NCI-H446 treated with DMSO at 0.1 percent for 48 hours (cell line): ENCODE results near the gene KIF4B.
"Not testable (repeated sequence)": the region's sequence is repeated elsewhere in the genome, so short reads cannot be mapped to it uniquely, and the experiment has no call there.

Source experiments
- DNase-seq: peaks from one replicate; lab custom pipeline; 2025; lab: John Stamatoyannopoulos, UW

KIF4B gene, protein sequence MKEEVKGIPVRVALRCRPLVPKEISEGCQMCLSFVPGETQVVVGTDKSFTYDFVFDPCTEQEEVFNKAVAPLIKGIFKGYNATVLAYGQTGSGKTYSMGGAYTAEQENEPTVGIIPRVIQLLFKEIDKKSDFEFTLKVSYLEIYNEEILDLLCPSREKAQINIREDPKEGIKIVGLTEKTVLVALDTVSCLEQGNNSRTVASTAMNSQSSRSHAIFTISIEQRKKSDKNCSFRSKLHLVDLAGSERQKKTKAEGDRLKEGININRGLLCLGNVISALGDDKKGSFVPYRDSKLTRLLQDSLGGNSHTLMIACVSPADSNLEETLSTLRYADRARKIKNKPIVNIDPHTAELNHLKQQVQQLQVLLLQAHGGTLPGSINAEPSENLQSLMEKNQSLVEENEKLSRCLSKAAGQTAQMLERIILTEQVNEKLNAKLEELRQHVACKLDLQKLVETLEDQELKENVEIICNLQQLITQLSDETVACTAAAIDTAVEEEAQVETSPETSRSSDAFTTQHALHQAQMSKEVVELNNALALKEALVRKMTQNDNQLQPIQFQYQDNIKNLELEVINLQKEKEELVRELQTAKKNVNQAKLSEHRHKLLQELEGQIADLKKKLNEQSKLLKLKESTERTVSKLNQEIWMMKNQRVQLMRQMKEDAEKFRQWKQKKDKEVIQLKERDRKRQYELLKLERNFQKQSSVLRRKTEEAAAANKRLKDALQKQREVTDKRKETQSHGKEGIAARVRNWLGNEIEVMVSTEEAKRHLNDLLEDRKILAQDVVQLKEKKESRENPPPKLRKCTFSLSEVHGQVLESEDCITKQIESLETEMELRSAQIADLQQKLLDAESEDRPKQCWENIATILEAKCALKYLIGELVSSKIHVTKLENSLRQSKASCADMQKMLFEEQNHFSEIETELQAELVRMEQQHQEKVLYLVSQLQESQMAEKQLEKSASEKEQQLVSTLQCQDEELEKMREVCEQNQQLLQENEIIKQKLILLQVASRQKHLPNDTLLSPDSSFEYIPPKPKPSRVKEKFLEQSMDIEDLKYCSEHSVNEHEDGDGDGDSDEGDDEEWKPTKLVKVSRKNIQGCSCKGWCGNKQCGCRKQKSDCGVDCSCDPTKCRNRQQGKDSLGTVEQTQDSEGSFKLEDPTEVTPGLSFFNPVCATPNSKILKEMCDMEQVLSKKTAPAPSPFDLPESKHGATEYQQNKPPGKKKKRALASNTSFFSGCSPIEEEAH

DNA sequence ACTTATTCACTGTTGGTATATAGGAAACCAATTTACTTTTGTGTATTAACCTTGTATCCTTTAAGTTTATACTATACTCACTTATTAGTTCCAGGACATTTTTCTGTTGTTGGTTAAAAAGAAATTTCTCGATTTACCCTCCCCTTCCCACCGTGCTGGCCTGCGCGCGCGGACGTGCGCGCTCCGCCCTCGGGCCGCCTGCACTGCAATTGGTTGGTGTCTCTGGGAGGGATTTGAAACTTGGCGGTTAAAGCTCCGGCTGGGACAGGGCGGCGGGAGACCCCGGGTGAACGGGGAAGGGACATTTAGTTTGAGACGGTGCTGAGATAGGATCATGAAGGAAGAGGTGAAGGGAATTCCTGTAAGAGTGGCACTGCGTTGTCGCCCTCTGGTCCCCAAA, at the start of gene KIF4B:
TSS of gene KIF4B (plus strand) at position 230 of the 400 bp plus-strand sequence. CDS start at position 335, 105 bp downstream.
- DNase-seq = no peak

DNA sequence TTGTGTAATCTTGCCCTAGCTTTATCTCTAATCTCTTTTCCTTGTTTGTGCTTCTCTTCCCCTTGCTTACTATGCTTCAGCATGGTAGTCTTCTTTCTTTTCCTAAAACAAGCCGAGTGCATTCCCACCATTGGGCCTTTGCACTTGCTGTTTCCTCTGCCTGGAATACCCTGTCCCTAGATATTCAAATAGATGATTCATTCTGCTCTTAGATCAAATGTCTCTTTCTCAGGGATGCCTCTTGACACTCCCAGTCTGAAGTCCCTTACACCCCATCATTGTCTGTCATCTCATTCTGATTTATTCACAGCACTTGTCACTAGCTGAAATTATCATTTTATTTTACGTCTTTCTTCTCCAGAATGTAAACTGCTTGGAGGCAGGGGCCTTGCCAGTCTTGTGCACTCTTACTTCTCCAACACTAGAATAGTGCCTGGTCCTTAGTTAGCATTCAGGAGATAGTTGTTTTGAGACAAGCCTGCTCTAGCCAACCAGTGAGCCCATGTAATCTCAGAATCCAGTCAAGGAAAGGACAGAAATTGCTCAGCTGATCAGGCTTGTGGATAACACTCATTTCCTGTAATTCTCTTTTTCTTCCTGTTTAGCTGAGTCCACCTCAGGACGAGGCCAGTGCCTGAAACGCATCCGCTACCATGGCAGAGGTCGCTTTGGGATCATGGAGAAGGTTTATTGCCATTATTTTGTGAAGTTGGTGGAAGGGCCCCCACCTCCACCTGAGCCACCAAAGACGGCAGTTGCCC, 47.3 kb upstream of the KIF4B start:
- DNase-seq = no peak

DNA sequence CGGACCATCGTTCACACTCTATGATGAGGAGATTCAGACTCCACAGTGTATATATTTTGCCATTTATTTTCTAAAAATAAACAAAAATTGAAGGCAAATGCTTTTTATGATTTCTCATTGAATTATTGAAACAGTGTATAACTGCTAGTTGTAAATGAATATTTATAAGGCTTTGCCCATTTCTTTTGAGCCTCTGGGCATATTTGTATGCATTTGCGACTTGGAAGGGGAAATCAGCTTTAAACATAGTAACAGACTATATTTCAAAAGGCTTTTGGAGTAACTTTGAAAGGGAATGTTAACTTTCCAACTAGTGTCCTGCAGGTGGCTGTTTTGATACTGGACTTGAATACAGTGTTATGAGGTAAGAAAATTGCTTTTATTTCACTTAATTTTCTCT, 46.7 kb upstream of the KIF4B start:
- no peak for DNase-seq

DNA sequence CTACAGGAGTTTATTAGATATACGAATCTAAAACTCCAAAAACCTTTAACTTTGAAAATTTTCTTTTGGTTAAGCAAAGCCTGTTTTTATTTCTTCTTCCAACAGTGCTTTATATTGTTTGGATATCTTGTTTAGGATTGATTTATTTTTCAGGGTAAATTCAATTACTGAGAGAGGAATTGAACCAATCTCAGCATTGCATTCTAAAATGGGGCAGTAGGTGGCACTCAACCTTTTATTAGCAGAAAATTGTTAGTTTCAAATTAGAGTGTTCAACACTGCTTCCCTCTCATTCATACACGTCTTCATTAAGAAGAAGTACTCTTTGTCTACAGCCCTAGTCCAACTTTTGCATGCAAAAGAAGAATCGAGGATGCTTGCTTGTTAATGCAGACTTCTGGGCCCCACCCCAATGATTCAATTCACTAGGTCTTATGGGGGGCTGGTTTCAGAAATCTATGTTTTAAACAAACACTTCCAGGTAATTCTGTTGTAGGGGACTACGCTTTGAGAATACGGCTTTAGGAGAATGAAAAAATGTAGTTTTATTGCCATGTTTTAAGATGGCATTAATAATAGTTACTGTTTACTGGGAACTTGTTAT, 46.0 kb upstream of the KIF4B start:
- no peak for DNase-seq

DNA sequence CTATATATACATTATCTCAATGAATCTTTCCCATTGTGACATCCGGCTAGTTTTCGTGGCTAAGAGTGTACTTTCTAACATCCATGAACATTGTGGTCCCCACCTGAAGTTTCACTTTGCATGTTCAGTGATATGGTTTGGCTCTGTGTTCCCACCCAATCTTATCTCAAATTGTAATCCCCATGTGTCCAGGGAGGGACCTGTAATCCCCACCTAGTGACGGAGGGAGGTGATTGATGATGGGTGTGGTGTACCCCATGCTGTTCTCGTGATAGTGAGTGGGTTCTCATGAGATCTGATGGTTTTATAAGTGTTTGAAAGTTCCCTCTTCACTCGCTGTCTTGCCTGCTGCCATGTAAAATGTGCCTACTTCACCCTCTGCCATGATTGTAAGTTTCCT, 44.6 kb upstream of the KIF4B start:
- DNase-seq = no peak

DNA sequence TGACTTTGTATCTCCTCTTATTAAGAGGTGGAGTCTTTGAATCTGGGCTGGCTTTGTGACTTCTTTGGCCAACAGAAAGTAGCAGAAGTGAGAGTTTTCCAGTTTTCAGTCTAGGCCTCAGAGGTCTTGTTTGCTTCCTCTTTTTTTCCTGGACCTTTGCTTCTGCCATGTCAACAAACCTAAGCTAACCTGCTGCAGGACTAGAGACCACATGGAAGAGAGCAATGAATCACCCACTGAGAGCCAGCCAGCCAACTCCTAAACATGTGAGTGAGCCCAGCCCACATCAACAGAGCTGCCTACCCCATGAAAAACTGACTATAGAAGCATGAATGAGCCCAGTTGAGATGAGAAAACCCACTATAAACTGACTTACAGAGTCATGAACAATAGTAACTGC, 42.8 kb upstream of the KIF4B start:
- DNase-seq = no peak

DNA sequence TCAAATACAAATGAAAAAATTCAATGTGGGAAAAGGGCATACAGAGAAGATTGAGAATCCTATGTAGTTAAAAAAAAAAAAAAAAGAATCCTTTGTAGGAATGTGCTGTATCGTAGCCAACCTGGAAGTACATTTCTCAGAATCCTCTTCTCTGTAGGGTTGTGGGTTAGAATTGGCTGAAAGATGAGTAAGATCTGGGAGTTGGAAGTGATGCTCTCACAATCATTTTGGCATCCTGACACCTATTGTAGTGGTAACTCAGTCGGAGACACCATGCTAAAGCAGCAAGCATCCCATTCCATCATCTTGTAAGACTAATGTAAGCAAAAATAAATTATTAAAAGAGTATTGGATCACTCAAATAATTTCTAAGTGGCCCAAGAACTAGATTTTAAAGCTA, 42.1 kb upstream of the KIF4B start:
- no peak for DNase-seq

DNA sequence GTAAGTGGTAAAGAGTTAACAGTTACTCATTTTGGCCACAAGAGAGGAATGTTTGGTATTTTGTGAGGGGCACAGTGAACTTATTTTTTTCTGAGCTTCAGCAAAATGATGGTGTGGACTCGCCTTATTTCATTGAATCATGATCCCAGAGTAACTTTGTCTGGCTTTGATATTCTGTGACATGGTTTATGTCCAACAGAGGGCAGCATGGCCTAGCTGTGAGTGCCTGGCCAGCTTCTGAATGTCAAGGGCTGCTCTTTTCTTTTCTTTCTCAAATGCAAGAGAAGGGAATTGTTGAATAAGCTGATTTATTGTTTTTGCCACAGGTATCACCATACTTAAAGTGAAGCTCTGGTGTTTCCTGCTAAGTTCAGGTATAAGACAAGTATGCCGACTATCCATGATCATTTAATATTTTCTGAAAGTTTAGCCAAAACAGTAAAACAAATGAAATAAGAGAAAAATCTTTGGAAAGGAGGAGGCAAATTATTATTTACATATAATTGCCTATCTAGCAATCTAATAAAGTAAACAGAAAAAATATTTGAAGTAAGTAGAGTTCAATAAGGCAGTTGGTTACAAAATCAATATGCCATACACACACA, 41.0 kb upstream of the KIF4B start:
- DNase-seq = no peak

DNA sequence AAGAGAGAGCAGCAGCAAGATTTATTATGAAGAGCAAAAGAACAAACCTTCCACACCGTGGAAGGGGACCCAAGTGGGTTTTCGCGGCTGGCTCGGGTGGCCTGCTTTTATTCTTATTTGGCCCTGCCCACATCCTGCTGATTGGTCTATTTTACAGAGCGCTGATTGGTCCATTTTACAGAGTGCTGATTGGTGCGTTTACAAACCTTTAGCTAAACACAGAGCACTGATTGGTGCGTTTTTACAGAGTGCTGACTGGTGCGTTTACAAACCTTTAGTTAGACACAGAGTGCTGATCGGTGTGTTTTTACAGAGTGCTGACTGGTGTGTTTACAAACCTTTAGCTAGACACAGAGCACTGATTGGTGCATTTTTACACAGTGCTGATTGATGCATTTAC, 37.5 kb upstream of the KIF4B start:
- not testable (repeated sequence) for DNase-seq

DNA sequence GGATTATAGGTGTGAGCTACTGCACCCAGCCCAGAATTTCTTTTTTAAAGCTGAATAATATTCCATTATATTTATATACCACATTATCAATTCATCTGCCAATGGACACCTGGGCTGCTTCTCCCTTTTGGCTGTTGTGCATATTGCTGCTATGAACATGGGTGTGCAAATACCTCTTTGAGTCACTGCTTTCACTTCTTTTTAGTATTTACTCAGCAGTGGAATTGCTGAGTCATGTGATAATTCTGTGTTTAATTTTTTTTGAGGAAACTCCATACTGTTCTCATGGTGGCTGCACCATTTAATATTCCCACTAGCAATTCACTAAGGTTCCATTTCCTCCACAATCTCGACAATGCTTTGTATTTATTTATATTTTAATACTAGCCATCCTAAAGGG, 36.1 kb upstream of the KIF4B start:
- no peak for DNase-seq

DNA sequence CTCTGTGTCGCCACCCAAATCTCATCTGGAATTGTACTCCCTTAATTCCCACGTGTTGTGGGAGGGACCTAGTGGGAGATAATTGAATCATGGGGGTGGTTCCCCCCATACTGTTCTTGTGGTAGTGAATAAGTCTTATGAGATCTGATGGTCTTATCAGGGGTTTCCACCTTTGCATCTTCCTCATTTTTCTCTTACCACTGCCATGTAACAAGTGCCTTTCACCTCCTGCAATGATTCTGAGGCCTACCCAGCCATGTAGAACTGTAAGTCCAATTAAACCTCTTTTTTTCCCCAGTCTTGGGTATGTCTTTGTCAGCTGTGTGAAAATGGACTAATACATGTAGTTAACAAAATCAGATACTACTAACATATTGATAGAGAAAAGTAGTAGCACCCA, 35.3 kb upstream of the KIF4B start:
- DNase-seq = not testable (repeated sequence)

DNA sequence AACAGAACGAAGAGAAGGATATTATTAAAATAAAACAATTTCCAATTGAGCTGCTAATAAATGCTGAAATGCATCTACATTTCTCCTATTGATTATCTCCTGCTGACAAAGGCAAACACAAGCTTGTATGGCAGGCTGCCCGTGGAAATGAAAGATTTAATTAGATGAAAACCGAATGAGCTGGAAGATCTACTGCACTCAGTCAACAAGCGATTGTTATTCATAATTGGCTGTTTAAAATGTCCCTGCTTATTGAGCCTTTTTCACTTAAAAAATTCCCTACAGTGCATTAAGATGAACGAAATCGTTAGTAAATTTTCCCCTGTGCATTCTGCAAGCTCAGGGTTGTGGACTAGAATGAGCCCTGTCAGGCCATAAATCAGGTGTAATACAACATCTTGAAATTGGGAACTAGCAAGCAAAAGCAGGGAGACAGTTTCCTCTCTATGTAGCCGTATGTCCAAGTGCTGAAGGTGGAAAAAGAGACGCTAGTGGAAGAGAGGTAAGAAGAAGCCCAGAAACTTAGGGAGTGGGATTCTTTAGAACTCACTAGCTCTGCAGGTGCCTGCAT, 28.5 kb upstream of the KIF4B start:
- peak; percentile 45 for DNase-seq

DNA sequence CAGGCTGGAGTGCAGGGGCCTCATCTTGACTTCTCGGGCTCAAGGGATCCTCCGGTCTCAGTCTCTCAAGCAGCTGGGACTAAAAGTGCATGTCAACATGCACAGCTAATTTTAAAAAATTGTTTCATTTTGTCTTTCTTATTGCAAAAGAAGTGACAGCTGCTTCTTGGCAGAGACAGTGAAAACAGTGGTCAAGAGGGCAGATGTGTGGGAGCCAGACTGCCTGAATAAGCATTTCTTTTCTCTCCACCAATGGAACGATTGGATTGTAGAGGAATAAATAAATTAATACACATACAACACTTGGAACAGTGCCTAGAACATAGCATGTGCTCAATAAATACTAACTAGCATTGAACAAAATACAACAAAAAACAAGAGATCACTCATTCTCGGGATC, 27.4 kb upstream of the KIF4B start:
- DNase-seq = no peak

DNA sequence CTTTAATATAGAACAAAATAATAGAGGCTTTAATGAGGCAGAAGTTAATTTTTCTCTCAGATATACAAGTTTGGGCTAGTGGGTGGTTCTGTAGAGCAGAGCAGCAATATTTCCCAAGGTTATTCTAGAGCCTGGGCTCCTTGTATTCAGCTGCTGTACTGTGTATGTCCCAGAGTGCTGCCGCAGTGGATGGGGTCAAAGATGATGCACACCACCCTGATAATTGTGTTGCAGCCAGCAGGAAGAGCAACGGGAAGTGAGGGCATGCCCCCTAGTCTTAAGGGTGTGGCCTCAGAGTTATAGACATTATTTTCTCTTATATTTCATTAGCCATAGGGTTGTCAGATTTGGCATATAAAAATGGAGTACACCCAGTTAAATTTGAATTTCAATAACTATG, 23.9 kb upstream of the KIF4B start:
- DNase-seq = no peak

DNA sequence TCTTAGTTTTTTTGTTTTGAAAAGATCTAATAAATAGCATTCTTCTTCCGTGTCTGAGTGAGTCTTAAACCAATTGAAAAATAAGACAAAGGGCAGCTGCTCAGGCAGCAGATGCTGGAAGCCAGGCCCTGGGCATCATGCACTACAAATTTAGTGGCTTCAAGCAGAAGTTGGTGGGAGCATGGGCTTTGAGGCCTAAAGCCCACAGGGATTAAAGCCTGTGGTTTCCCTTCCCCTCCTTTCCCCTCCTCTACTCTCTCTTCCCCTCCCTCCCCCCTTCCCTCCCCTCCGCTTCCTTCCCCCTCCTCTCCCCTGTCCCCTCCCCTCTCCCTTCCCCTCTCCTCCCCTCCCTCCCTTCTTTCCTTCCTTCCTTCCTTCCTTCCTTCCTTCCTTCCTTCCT, 20.1 kb upstream of the KIF4B start:
- no peak for DNase-seq

DNA sequence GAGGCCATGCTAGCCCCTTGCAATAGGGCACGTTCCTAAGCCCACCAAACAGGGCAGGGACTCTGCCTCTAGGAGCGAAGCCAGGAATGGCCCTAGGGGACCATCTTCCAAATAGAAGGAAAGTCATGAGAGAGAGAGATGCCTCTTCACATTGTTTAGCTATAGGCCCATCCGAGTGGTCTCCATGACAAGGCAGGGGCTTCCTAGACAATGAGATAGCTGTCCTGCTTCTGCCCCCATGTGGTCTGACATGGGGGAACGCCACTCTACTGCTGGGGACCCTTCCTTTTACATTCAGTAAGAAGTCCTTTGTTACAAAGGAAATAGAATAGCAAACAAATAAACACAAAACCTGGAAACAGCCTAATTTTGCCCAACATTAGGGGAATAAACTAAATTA, 17.9 kb upstream of the KIF4B start:
- DNase-seq = no peak

DNA sequence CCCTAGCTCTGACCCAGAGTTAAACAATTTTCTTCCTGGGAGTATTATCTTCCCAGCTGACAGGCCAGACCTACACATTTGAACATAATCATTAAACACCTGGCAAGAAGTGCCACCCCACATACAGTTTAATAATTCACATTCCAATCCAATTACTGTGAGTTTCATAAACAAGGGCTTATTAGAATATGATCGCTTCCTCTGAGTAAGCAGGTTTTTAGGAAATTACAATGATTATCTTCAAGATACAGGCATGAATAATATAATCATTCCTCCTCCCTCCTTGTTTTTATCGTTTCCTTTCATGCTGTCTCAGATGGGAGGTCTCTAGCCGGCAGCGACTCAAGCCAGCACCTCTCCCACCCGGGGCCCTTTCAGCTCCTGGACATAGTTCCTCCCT, 15.8 kb upstream of the KIF4B start:
- no peak for DNase-seq

DNA sequence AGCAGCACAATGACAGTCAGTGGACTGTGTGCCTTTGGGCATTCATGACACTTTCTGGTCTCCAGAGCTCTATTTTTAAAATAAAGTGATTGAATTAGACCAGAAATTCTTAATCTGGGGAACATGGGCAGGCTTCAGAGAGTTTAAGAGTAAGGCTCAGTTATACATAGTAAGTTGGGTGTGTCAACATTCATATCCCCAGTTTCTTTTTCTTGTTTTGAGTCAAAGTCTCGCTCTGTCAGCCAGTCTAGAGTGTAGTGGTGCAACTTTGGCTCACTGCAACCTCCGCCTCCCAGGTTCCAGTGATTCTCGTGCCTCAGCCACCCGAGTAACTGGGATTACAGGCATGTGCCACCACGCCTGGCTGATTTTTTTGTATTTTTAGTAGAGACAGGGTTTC, 13.7 kb upstream of the KIF4B start:
- DNase-seq = no peak

DNA sequence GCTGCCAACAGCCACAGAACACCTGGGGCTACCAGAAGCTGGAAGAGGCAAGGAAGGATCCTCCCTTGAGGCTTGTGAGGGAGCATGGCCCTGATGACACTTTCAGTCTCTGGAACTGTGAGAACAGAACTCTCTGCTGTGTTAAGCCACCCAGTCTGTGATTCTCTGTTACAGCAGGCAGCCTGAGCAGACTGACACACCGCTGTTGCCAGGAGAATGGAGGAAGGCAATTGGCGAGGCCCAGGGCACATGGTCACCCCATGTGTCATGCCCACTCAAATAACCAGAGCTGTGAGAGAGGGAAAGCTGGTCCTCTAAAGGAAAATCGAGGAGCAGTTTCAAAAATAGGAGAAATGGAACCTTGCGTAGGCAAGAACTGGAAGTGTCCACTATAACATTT, 12.0 kb upstream of the KIF4B start:
- no peak for DNase-seq

DNA sequence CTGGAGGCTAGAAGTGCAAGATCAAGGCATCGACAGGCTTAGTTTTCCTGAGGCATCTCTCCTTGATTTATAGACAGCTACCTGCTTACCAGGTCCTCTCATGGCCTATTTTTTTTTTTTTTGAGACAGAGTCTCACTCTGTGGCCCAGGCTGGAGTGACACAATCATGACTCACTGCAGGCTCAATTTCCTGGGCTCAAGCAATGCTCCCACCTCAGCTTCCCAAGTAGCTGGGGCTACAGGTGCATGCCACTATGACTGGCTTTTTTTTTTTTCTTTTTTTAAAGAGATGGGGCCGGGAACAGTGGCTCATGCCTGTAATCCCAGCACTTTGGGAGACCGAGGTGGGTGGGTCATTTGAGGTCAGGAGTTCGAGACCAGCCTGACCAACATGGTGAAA, 10.8 kb upstream of the KIF4B start:
- not testable (repeated sequence) for DNase-seq
